ENCODE data around the gene PKD1. TPM values are rescaled to one million over a fixed set of nuclear protein-coding genes. Genes with fewer than 3 reads are reported as not detected.
A peak's percentile ranks its signal among the peaks of the same experiment; 100 is the strongest.
"Not testable (repeated sequence)": the region's sequence is repeated elsewhere in the genome, so short reads cannot be mapped to it uniquely, and the experiment has no call there.

PKD1 gene
- total RNA-seq = 100 to 1,000 TPM; 323 to 337 TPM
- polyA plus RNA-seq (ENCODE audit: insufficient read depth, low read depth, low replicate concordance) = 83.4 TPM
- long read RNA-seq, donor 1, partial matches to known transcripts = 0 of 1 reads
- long read RNA-seq, donor 1, other reads (novel, unspliced or antisense) = 0 of 1 reads
- long read RNA-seq, donor 2 = 0 reads

- peak within 1 kb of the TSS; percentile 56 to 58 for H3K4me3 ChIP-seq
- H3K4me1 ChIP-seq; H3K27me3 ChIP-seq; intact Hi-C loops (cut with DNase I; ENCODE audit: low total_unique reads); H3K36me3 ChIP-seq (ENCODE audit: low read depth, missing control alignments); H3K9me3 ChIP-seq: not testable (repeated sequence)
- peak; percentile 98 for DNase-seq
- H3K27ac ChIP-seq = peak within 1 kb of the TSS in 1 of 2 donors; percentile 87
- WGBS, 2 donors = 0% methylated on average over 27 of the region's 81 CpGs; no CpG with 5 or more reads in 1 of the 2 donors
Measured at GRCh38 chr16:2135770-2136490, at the start of gene PKD1. PKD1 (minus strand) TSS chr16:2135898; CDS start chr16:2135689, 209 bp downstream.

- intact Hi-C loops (cut with DNase I; ENCODE audit: low total_unique reads) = no loop called here
- Histone ChIP-seq H3K36me3 (ENCODE audit: low read depth, missing control alignments) (no peaks in the 10 kb centered on the region), H3K4me1 (no peaks in the 10 kb centered on the region), H3K27me3 (no peaks in the 10 kb centered on the region), H3K4me3 (no peak overlapping the region), H3K9me3 (no peaks in the 10 kb centered on the region), H3K27ac (no peak overlapping the region)
- no peak for TF ChIP-seq CTCF (IDR thresholded peaks at IDR 0.05)
- no peak for TF ChIP-seq POLR2A (IDR thresholded peaks at IDR 0.05)
- DNase-seq = no peak
- 80 to 88% methylated on average over 1 to 20 of the region's 20 CpGs for WGBS, 2 donors
Measured at GRCh38 chr16:2184962-2185361, 49.3 kb upstream of the PKD1 start.

GRCh38 chr16:2184346-2184745 is 48.6 kb upstream of the PKD1 start:
- H3K4me3 ChIP-seq = no peak overlapping the region
- intact Hi-C loops (cut with DNase I; ENCODE audit: low total_unique reads) = no loop called here
- TF ChIP-seq POLR2A (IDR thresholded peaks at IDR 0.05) (no peak), CTCF (IDR thresholded peaks at IDR 0.05) (no peak)
- 89 to 91% methylated on average over 15 to 19 of the region's 19 CpGs for WGBS, 2 donors
- H3K36me3 ChIP-seq (ENCODE audit: low read depth, missing control alignments) = no peaks in the 10 kb centered on the region
- H3K27me3 ChIP-seq = no peaks in the 10 kb centered on the region
- no peak overlapping the region for H3K27ac ChIP-seq
- no peaks in the 10 kb centered on the region for H3K9me3 ChIP-seq
- no peak for DNase-seq
- H3K4me1 ChIP-seq = no peaks in the 10 kb centered on the region

GRCh38 chr16:2183671-2184070 is 48.0 kb upstream of the PKD1 start:
- intact Hi-C loops (cut with DNase I; ENCODE audit: low total_unique reads) = no loop called here
- no peak overlapping the region for H3K27ac ChIP-seq
- no peaks in the 10 kb centered on the region for H3K9me3 ChIP-seq
- no peaks in the 10 kb centered on the region for H3K27me3 ChIP-seq
- TF ChIP-seq POLR2A (IDR thresholded peaks at IDR 0.05) (no peak), CTCF (IDR thresholded peaks at IDR 0.05) (no peak)
- no peaks in the 10 kb centered on the region for H3K36me3 ChIP-seq (ENCODE audit: low read depth, missing control alignments)
- no peaks in the 10 kb centered on the region for H3K4me1 ChIP-seq
- DNase-seq = no peak
- WGBS, 2 donors = 91 to 94% methylated on average over 12 to 30 of the region's 30 CpGs
- H3K4me3 ChIP-seq = no peak overlapping the region

- intact Hi-C loops (cut with DNase I; ENCODE audit: low total_unique reads) = no loop called here
- Histone ChIP-seq H3K4me1 (no peaks in the 10 kb centered on the region), H3K27ac (no peak overlapping the region), H3K9me3 (no peaks in the 10 kb centered on the region), H3K27me3 (no peaks in the 10 kb centered on the region), H3K36me3 (ENCODE audit: low read depth, missing control alignments) (no peaks in the 10 kb centered on the region), H3K4me3 (no peak overlapping the region)
- no peak for TF ChIP-seq CTCF (IDR thresholded peaks at IDR 0.05)
- no peak for TF ChIP-seq POLR2A (IDR thresholded peaks at IDR 0.05)
- WGBS, 2 donors = 89 to 95% methylated on average over 7 to 20 of the region's 20 CpGs
- no peak for DNase-seq
Measured at GRCh38 chr16:2181952-2182351, 46.3 kb upstream of the PKD1 start.
